ENCODE results near the gene NUDT4.

NUDT4 gene

DNA sequence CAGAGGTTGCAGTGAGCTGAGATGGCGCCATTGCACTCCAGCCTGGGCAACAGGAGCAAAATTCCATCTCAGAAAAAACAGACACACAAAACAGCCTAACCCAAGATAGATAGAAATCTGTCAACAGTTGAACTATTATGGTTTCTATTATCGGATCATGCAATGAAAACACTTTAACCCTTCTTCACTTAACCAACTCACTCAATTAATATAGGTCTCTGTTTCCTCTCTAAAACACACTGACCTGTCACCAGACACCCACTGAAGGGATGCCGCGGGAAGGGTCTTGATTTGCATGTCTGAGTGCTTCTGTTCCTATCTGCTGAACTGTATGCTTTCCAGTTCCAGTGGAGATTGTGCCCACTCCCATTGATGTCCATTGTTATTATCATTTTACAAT is 38.0 kb upstream of the NUDT4 start:
- no peak overlapping the region for H3K4me3 ChIP-seq (ENCODE audit: low read depth, low read length)
- TF ChIP-seq, protein P1, sequence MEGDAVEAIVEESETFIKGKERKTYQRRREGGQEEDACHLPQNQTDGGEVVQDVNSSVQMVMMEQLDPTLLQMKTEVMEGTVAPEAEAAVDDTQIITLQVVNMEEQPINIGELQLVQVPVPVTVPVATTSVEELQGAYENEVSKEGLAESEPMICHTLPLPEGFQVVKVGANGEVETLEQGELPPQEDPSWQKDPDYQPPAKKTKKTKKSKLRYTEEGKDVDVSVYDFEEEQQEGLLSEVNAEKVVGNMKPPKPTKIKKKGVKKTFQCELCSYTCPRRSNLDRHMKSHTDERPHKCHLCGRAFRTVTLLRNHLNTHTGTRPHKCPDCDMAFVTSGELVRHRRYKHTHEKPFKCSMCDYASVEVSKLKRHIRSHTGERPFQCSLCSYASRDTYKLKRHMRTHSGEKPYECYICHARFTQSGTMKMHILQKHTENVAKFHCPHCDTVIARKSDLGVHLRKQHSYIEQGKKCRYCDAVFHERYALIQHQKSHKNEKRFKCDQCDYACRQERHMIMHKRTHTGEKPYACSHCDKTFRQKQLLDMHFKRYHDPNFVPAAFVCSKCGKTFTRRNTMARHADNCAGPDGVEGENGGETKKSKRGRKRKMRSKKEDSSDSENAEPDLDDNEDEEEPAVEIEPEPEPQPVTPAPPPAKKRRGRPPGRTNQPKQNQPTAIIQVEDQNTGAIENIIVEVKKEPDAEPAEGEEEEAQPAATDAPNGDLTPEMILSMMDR (IDR thresholded peaks at IDR 0.05; ENCODE audit: low read depth, low read length, missing control alignments) = no peak
- in situ Hi-C loops (cut with HindIII; ENCODE audit: low sequenced_read_pairs) = no loop called here
- DNase-seq (ENCODE audit: low read depth) = no peak

- no peak overlapping the region for H3K4me3 ChIP-seq (ENCODE audit: low read depth, low read length)
- TF ChIP-seq, protein P1 (IDR thresholded peaks at IDR 0.05; ENCODE audit: low read depth, low read length, missing control alignments) = no peak
- DNase-seq (ENCODE audit: low read depth) = no peak
- in situ Hi-C loops (cut with HindIII; ENCODE audit: low sequenced_read_pairs) = no loop called here
Measured at GRCh38 chr12:93341409-93342049, 36.2 kb upstream of the NUDT4 start.

- no peak overlapping the region for H3K4me3 ChIP-seq (ENCODE audit: low read depth, low read length)
- TF ChIP-seq, protein P1 (IDR thresholded peaks at IDR 0.05; ENCODE audit: low read depth, low read length, missing control alignments) = no peak
- in situ Hi-C loops (cut with HindIII; ENCODE audit: low sequenced_read_pairs) = no loop called here
- no peak for DNase-seq (ENCODE audit: low read depth)
Measured at GRCh38 chr12:93347054-93347785, 30.5 kb upstream of the NUDT4 start.

DNA sequence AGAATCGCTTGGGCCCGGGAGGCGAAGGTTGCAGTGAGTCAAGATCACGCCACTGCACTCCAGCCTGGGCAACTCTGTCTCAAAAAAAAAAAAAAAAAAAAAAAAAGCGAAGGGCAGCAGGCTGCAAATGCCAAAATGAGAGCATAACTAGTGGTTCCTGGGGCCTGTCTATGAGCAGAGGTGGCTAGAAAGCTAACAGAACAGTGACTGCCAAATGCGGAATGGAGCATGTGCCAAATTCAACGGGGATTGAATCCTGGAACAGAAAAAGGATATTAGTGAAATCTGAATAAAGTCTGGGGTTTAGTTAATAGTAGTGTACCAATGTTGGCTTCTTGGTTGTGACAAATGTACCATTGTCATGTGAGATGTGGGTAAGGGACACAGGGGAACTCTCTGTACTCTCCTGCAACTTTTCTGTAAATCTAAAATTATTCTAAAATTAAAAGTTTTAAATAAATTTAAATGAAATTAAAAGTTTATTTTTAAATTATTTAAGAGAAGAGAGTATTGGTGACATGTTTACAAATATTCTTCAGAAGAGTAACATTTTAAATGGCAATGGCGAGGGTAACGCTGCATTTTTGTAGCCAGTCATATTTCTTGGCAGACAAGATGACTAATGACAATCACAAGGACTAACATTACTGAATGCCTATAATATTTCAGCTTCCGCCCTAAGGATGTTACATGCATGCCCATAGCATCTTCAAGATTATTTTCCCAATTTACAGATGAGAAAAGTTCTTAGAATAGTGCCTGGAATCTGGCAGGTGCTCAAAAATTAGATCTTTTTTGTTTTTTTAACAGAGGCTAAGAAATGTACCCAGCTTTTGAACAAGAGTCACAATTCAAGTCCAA is 28.9 kb upstream of the NUDT4 start:
- no peak for DNase-seq (ENCODE audit: low read depth)
- TF ChIP-seq, protein P1 (IDR thresholded peaks at IDR 0.05; ENCODE audit: low read depth, low read length, missing control alignments) = no peak
- H3K4me3 ChIP-seq (ENCODE audit: low read depth, low read length) = no peak overlapping the region
- in situ Hi-C loops (cut with HindIII; ENCODE audit: low sequenced_read_pairs) = no loop called here

- in situ Hi-C loops (cut with HindIII; ENCODE audit: low sequenced_read_pairs) = no loop called here
- H3K4me3 ChIP-seq (ENCODE audit: low read depth, low read length) = no peak overlapping the region
- no peak for DNase-seq (ENCODE audit: low read depth)
- TF ChIP-seq, protein P1 (IDR thresholded peaks at IDR 0.05; ENCODE audit: low read depth, low read length, missing control alignments) = no peak
Measured at GRCh38 chr12:93351726-93352125, 26.0 kb upstream of the NUDT4 start.

DNA sequence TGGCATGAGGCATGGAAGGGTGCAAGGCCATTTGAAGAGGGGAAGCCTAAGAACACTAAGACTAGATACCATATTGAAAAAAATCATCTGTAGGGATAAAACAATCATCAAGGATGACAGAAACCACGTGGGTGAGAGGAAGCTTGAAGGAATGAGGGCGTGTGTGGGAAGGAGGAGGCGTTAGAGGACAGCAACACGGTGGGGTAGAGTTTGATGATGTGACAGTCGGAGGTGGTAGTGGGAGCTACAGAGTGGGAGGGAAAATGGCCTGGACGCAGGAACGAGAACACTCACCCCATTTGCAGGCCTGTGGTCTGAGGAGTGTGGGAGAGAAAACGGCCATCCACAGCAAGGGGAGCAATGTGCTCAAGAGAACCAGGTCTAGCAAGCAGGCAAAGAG is 25.4 kb upstream of the NUDT4 start:
- TF ChIP-seq, protein P1 (IDR thresholded peaks at IDR 0.05; ENCODE audit: low read depth, low read length, missing control alignments) = no peak

More for the DNA sequence above, 25.4 kb upstream of the NUDT4 start:
- no peak for DNase-seq (ENCODE audit: low read depth)
- in situ Hi-C loops (cut with HindIII; ENCODE audit: low sequenced_read_pairs) = no loop called here
- no peak overlapping the region for H3K4me3 ChIP-seq (ENCODE audit: low read depth, low read length)
